Limb (tissue), 2 donors: ENCODE data around the gene EXOC3L1.
A peak's percentile ranks its signal among the peaks of the same experiment; 100 is the strongest.

Experiments used
- DNase-seq, 2 donors: peaks; one replicate each; pipeline ENCODE4 v3.0.0-alpha.2; 2016; ENCODE audit errors: extremely low spot score in 2 of 2

Gene EXOC3L1

GRCh38 chr16:67190041-67190440 lies at the start of gene EXOC3L1:
EXOC3L1 (minus strand) TSS chr16:67190136; CDS start chr16:67189676, 460 bp downstream.
- DNase-seq: no peak

- no peak for DNase-seq
Measured at GRCh38 chr16:67238806-67239470, 49.0 kb upstream of the EXOC3L1 start.

- DNase-seq: no peak
Measured at GRCh38 chr16:67238278-67238575, 48.3 kb upstream of the EXOC3L1 start.

GRCh38 chr16:67237396-67238277 lies 47.7 kb upstream of the EXOC3L1 start:
- no peak for DNase-seq

GRCh38 chr16:67236563-67237395 lies 46.8 kb upstream of the EXOC3L1 start:
- peak in 1 of 2 donors; percentile 64 for DNase-seq

- DNase-seq: no peak
Measured at GRCh38 chr16:67235816-67236562, 46.1 kb upstream of the EXOC3L1 start.

GRCh38 chr16:67234180-67234597 lies 44.3 kb upstream of the EXOC3L1 start:
- no peak for DNase-seq

GRCh38 chr16:67233596-67233995 lies 43.7 kb upstream of the EXOC3L1 start:
- DNase-seq: no peak

- no peak for DNase-seq
Measured at GRCh38 chr16:67230809-67231660, 41.1 kb upstream of the EXOC3L1 start.

GRCh38 chr16:67229906-67230808 lies 40.2 kb upstream of the EXOC3L1 start:
- DNase-seq: no peak

- DNase-seq: no peak
Measured at GRCh38 chr16:67228905-67229304, 39.0 kb upstream of the EXOC3L1 start.

GRCh38 chr16:67228034-67228785 lies 38.3 kb upstream of the EXOC3L1 start:
- DNase-seq: no peak

- no peak for DNase-seq
Measured at GRCh38 chr16:67227567-67227921, 37.6 kb upstream of the EXOC3L1 start.

GRCh38 chr16:67226804-67227566 lies 37.0 kb upstream of the EXOC3L1 start, which contains the start of gene TMEM208:
TMEM208 (plus strand) TSS chr16:67227130; CDS start chr16:67227219, 89 bp downstream.
- DNase-seq: peak; percentile 97 to 99

- no peak for DNase-seq
Measured at GRCh38 chr16:67226295-67226803, 36.4 kb upstream of the EXOC3L1 start.

GRCh38 chr16:67223992-67224391 lies 34.1 kb upstream of the EXOC3L1 start:
- DNase-seq: no peak
